Measurements from ENCODE around the gene ZSCAN23. TPM values are rescaled to one million over a fixed set of nuclear protein-coding genes. Genes with fewer than 3 reads are reported as not detected.

The ZSCAN23 gene
- total RNA-seq (2022; extraction: Qiagen RNA extraction; ENCODE audit: low read depth): not detected in 5 replicates

GRCh38 chr6:28443112-28443773 is at the start of gene ZSCAN23:
Gene ZSCAN23, minus strand, starts transcription at chr6:28443491. Its CDS starts 7,225 bp downstream, at chr6:28436266.

GRCh38 chr6:28399350-28400121 is 43.8 kb downstream of the ZSCAN23 start, which contains the start of gene ZSCAN12:
Gene ZSCAN12, minus strand, starts transcription at chr6:28399747. Its CDS starts 1,342 bp downstream, at chr6:28398405.

Other genes with a start within 250 kb of the ZSCAN23 start
- gene ZSCAN9, start 218.2 kb downstream of the ZSCAN23 start, total RNA-seq (2022; extraction: Qiagen RNA extraction; ENCODE audit: low read depth): 7.1 to 8.7 TPM (median 7.9 TPM) in 5 replicates
- 2.3 to 2.7 TPM (median 2.7 TPM) in 5 replicates for gene ZKSCAN4, start 191.2 kb downstream of the ZSCAN23 start, total RNA-seq (2022; extraction: Qiagen RNA extraction; ENCODE audit: low read depth)
- not detected in 5 replicates for gene NKAPL, start 184.2 kb downstream of the ZSCAN23 start, total RNA-seq (2022; extraction: Qiagen RNA extraction; ENCODE audit: low read depth)
- gene ZSCAN26, start 176.3 kb downstream of the ZSCAN23 start, total RNA-seq (2022; extraction: Qiagen RNA extraction; ENCODE audit: low read depth): 5.0 to 7.7 TPM (median 6.5 TPM) in 5 replicates
- 3.9 to 5.8 TPM (median 5.0 TPM) in 5 replicates for gene PGBD1, start 161.9 kb downstream of the ZSCAN23 start, total RNA-seq (2022; extraction: Qiagen RNA extraction; ENCODE audit: low read depth)
- 1.6 to 2.8 TPM (median 2.2 TPM) in 5 replicates for gene ZSCAN31, start 107.3 kb downstream of the ZSCAN23 start, total RNA-seq (2022; extraction: Qiagen RNA extraction; ENCODE audit: low read depth)
- 1.3 to 2.0 TPM (median 1.8 TPM) in 5 replicates for gene ZKSCAN3, start 93.5 kb downstream of the ZSCAN23 start, total RNA-seq (2022; extraction: Qiagen RNA extraction; ENCODE audit: low read depth)
- gene ZSCAN12, start 43.7 kb downstream of the ZSCAN23 start, total RNA-seq (2022; extraction: Qiagen RNA extraction; ENCODE audit: low read depth): 1.5 to 1.9 TPM (median 1.8 TPM) in 5 replicates
- not detected in 5 replicates for gene GPX6, start 72.3 kb upstream of the ZSCAN23 start, total RNA-seq (2022; extraction: Qiagen RNA extraction; ENCODE audit: low read depth)
- not detected in 5 replicates for gene GPX5, start 82.4 kb upstream of the ZSCAN23 start, total RNA-seq (2022; extraction: Qiagen RNA extraction; ENCODE audit: low read depth)